Panc1 (cell line): ENCODE data around the gene PLEKHG4. TPM values are rescaled to one million over a fixed set of nuclear protein-coding genes. Genes with fewer than 3 reads are reported as not detected.
A peak's percentile ranks its signal among the peaks of the same experiment; 100 is the strongest.

Experiments used
- ATAC-seq: fragments of 200-7000 bp; cut with Tn5 transposase; 2 replicates; pipeline ENCODE4 v1.9.1; 2020; ENCODE audit warnings: mild to moderate bottlenecking, moderate library complexity
- BruUV-seq: library from RNA; stranded (reverse); fragments of 400-500 nt; replicated peaks from 2 replicates; lab custom pipeline; 2021; lab: Mats Ljungman, UMichigan
- CTCF ChIA-PET: fragments of 300-600 bp; sonication (Branson Sonifier 250); formaldehyde crosslinking; loops from one replicate; lab custom pipeline; 2022; ENCODE audit warnings: antibody characterized with exemption; lab: Charles Lee
- POLR2A ChIA-PET: fragments of 300-600 bp; sonication (Branson Sonifier 250); formaldehyde crosslinking; loops from one replicate; lab custom pipeline; 2022; ENCODE audit warnings: antibody characterized with exemption; lab: Charles Lee
- DNase-seq: peaks from one replicate; pipeline ENCODE4 v3.0.0-alpha.2; 2010; ENCODE audit warnings: low read depth, low spot score
- H3K27ac ChIP-seq: 2 replicates; pipeline ENCODE4 v1.5.1; 2011; ENCODE audit warnings: mild to moderate bottlenecking, low read length, inconsistent platforms
- H3K27me3 ChIP-seq: fragments of 200-500 bp; sonication (Bioruptor generic); 2 replicates; pipeline ENCODE4 v1.6.0; 2014; ENCODE audit warnings: low read length, inconsistent platforms; ENCODE audit not compliant: control insufficient read depth, insufficient read depth
- H3K36me3 ChIP-seq: fragments of 200-500 bp; sonication (Bioruptor generic); 2 replicates; pipeline ENCODE4 v1.5.1; 2014; ENCODE audit warnings: inconsistent platforms, mild to moderate bottlenecking, low read length, moderate library complexity; ENCODE audit not compliant: control insufficient read depth, insufficient read depth
- H3K4me1 ChIP-seq: 2 replicates; pipeline ENCODE4 v1.5.1; 2011; ENCODE audit warnings: inconsistent platforms, mild to moderate bottlenecking, low read length, moderate library complexity; ENCODE audit not compliant: control insufficient read depth, insufficient read depth
- H3K4me3 ChIP-seq, 2 experiments: 2 replicates each; pipeline ENCODE4 v1.5.1; 2011 to 2012; ENCODE audit warnings: low read depth in 2 of 2, low read length in 2 of 2, mild to moderate bottlenecking in 2 of 2, inconsistent platforms in 1 of 2, moderate library complexity in 1 of 2
- H3K9me3 ChIP-seq: fragments of 200-500 bp; sonication (Bioruptor generic); 2 replicates; pipeline ENCODE4 v1.5.1; 2014; ENCODE audit warnings: low read depth, mild to moderate bottlenecking, inconsistent platforms, low read length, moderate library complexity; ENCODE audit not compliant: control insufficient read depth, insufficient read depth
- CTCF ChIP-seq: fragments of 450-650 bp; IDR thresholded peaks from 2 replicates; pipeline ENCODE4 v1.5.1; 2017; ENCODE audit warnings: mild to moderate bottlenecking
- POLR2AphosphoS5 ChIP-seq: IDR thresholded peaks from 2 replicates; pipeline ENCODE4 v1.6.1; 2012; ENCODE audit warnings: mild to moderate bottlenecking, low read depth, low read length, moderate library complexity
- REST ChIP-seq, 2 experiments: IDR thresholded peaks; 2 replicates each; pipeline ENCODE4 v1.6.1; 2011 to 2012; ENCODE audit warnings: low read depth in 2 of 2, control low read depth in 1 of 2, low read length in 1 of 2, mild to moderate bottlenecking in 1 of 2, moderate library complexity in 1 of 2; ENCODE audit not compliant: insufficient read depth in 1 of 2
- SIN3A ChIP-seq: IDR thresholded peaks from 2 replicates; pipeline ENCODE4 v1.6.1; 2012; ENCODE audit warnings: low read depth, mild to moderate bottlenecking, low read length, moderate library complexity, borderline replicate concordance; ENCODE audit not compliant: insufficient read depth
- TCF7L2 ChIP-seq: IDR thresholded peaks from 2 replicates; pipeline ENCODE4 v1.6.1; 2011; ENCODE audit warnings: mild to moderate bottlenecking, low read depth, low read length, inconsistent platforms
- in situ Hi-C: cut with HindIII; loops from 2 replicates; pipeline ENCODE4 v1.10.0; 2016; ENCODE audit warnings: low sequenced_read_pairs, low pct_unique_long_range_greater_than_20kb
- intact Hi-C: fragments of 100-400 bp; cut with micrococcal nuclease; formaldehyde crosslinking; loops from one replicate; pipeline ENCODE4 v1.10.0; 2022; ENCODE audit not compliant: unreplicated experiment
- total RNA-seq: library from RNA; stranded (reverse); gene quantifications from one replicate; pipeline ENCODE4 v1.2.1, GENCODE V29; 2021; ENCODE audit not compliant: unreplicated experiment

Gene PLEKHG4
- total RNA-seq, 1 experiment from 2014 or later: 6.7 TPM

- Histone ChIP-seq H3K4me3 (no peak overlapping the region), H3K4me1 (no peaks in the 10 kb centered on the region), H3K27me3 (no peaks in the 10 kb centered on the region), H3K27ac (no peak overlapping the region), H3K36me3 (no peaks in the 10 kb centered on the region), H3K9me3 (no peaks in the 10 kb centered on the region)
- POLR2A ChIA-PET: no interaction called here
- intact Hi-C loops (no loop called here), in situ Hi-C loops (no loop called here)
- ATAC-seq: no peak
- TF ChIP-seq REST (IDR thresholded peaks at IDR 0.05; ENCODE audit: insufficient read depth in 1 of 2, low read depth in 2 of 2, low read length in 1 of 2) (no peak), TCF7L2 (no peak), SIN3A (no peak), CTCF (no peak), POLR2AphosphoS5 (no peak)
- CTCF ChIA-PET: interaction anchor here (0.6 kb wide), 1 partner anchor 208 kb away, joined by 3 read pairs; no protein-coding TSS in a partner anchor
- no TSS peak for BruUV-seq
- DNase-seq: no peak
Observed at GRCh38 chr16:67259705-67260104, 19.6 kb upstream of the PLEKHG4 start.

GRCh38 chr16:67260426-67261063 is 18.8 kb upstream of the PLEKHG4 start:
- in situ Hi-C loops: no loop called here

More at GRCh38 chr16:67260426-67261063, 18.8 kb upstream of the PLEKHG4 start:
- DNase-seq (no peak), ATAC-seq (peak; percentile 84)
- no peaks in the 10 kb centered on the region for H3K36me3 ChIP-seq
- H3K9me3 ChIP-seq: no peaks in the 10 kb centered on the region
- H3K4me1 ChIP-seq: no peaks in the 10 kb centered on the region
- intact Hi-C loops: no loop called here
- ChIA-PET CTCF (interaction anchor here (0.5 to 1.1 kb wide), 7 partner anchors 10 to 253 kb away, joined by 3 to 5 read pairs (median 3); no protein-coding TSS in a partner anchor), POLR2A (no interaction called here)
- no peak overlapping the region for H3K27ac ChIP-seq
- TF ChIP-seq TCF7L2: no peak
- TF ChIP-seq REST (IDR thresholded peaks at IDR 0.05; ENCODE audit: insufficient read depth in 1 of 2, low read depth in 2 of 2, low read length in 1 of 2): no peak
- peak; percentile 48; the same call in 1 of the 2 replicates for TF ChIP-seq CTCF
- no peaks in the 10 kb centered on the region for H3K27me3 ChIP-seq
- H3K4me3 ChIP-seq: no peak overlapping the region
- no TSS peak for BruUV-seq
